SK-N-SH treated with all-trans-retinoic acid at 6 μM for 48 hours (cell line): ENCODE measurements around the gene COL6A3.

ENCODE experiments used
- ARNTL ChIP-seq: fragments of 450-650 bp; formaldehyde crosslinking; IDR thresholded peaks from 2 replicates; pipeline ENCODE4 v1.5.0; 2020; ENCODE audit warnings: low read depth, mild to moderate bottlenecking, moderate library complexity, borderline replicate concordance
- CREB5 ChIP-seq: fragments of 250-450 bp; sonication (Bioruptor Pico); IDR thresholded peaks from 2 replicates; pipeline ENCODE4 v1.5.1; 2020; ENCODE audit warnings: low read depth, mild to moderate bottlenecking, moderate library complexity
- CSDC2 ChIP-seq: fragments of 250-450 bp; sonication (Bioruptor Pico); IDR thresholded peaks from 2 replicates; pipeline ENCODE4 v1.5.0; 2020; ENCODE audit warnings: mild to moderate bottlenecking, moderate library complexity
- CSRNP3 ChIP-seq: fragments of 250-450 bp; sonication (Bioruptor Pico); IDR thresholded peaks from 2 replicates; pipeline ENCODE4 v1.5.1; 2021; ENCODE audit warnings: mild to moderate bottlenecking, moderate library complexity
- GLIS3 ChIP-seq: fragments of 250-450 bp; sonication (Bioruptor Pico); IDR thresholded peaks from 2 replicates; pipeline ENCODE4 v1.5.0; 2020; ENCODE audit warnings: mild to moderate bottlenecking, moderate library complexity
- ISL1 ChIP-seq: fragments of 250-450 bp; sonication (Bioruptor Pico); IDR thresholded peaks from 2 replicates; pipeline ENCODE4 v2.1.2; 2022; ENCODE audit warnings: mild to moderate bottlenecking, moderate library complexity
- PATZ1 ChIP-seq: fragments of 250-450 bp; sonication (Bioruptor Pico); IDR thresholded peaks from 2 replicates; pipeline ENCODE4 v1.8.0; 2020; ENCODE audit warnings: mild to moderate bottlenecking, moderate library complexity, borderline replicate concordance
- PPARA ChIP-seq: fragments of 250-450 bp; sonication (Bioruptor Pico); IDR thresholded peaks from 2 replicates; pipeline ENCODE4 v1.5.0; 2020; ENCODE audit warnings: mild to moderate bottlenecking, borderline replicate concordance
- RARB ChIP-seq: fragments of 250-450 bp; sonication (Bioruptor Pico); IDR thresholded peaks from 2 replicates; pipeline ENCODE4 v1.8.0; 2021; ENCODE audit warnings: mild to moderate bottlenecking, moderate library complexity
- SNAI2 ChIP-seq: fragments of 250-450 bp; sonication (Bioruptor Pico); IDR thresholded peaks from 2 replicates; pipeline ENCODE4 v1.5.0; 2020; ENCODE audit warnings: mild to moderate bottlenecking, moderate library complexity
- TCF4 ChIP-seq: fragments of 250-450 bp; sonication (Bioruptor Pico); IDR thresholded peaks from 2 replicates; pipeline ENCODE4 v1.8.0; 2021; ENCODE audit warnings: mild to moderate bottlenecking, moderate library complexity, borderline replicate concordance
- ZFP3 ChIP-seq: fragments of 250-450 bp; sonication (Bioruptor Pico); IDR thresholded peaks from 2 replicates; pipeline ENCODE4 v1.5.0; 2020; ENCODE audit warnings: mild to moderate bottlenecking, moderate library complexity
- ZFP30 ChIP-seq: fragments of 450-650 bp; formaldehyde crosslinking; IDR thresholded peaks from 2 replicates; pipeline ENCODE4 v1.5.0; 2022; ENCODE audit warnings: mild to moderate bottlenecking, moderate library complexity
- ZNF70 ChIP-seq: fragments of 450-650 bp; formaldehyde crosslinking; IDR thresholded peaks from 2 replicates; pipeline ENCODE4 v1.5.0; 2020; ENCODE audit warnings: mild to moderate bottlenecking, moderate library complexity

GRCh38 chr2:237452861-237453260 is 38.9 kb upstream of the COL6A3 start:
- TF ChIP-seq CSDC2 (CRISPR knock-in tag) (no peak), CREB5 (CRISPR knock-in tag) (no peak), PATZ1 (no peak), CSRNP3 (CRISPR knock-in tag) (no peak), RARB (no peak), GLIS3 (no peak), SNAI2 (CRISPR knock-in tag) (no peak), ZNF70 (CRISPR knock-in tag) (no peak), ZFP30 (CRISPR knock-in tag) (no peak), TCF4 (no peak), ARNTL (CRISPR knock-in tag) (no peak), ISL1 (CRISPR knock-in tag) (no peak), PPARA (no peak), ZFP3 (CRISPR knock-in tag) (no peak)
